Liver (tissue), 9 donors: ENCODE results near the gene WNT1. TPM values are rescaled to one million over a fixed set of nuclear protein-coding genes. Genes with fewer than 3 reads are reported as not detected.

Experiments used
- DNase-seq: peaks from one replicate; pipeline ENCODE4 v3.0.0-alpha.2; 2017; ENCODE audit warnings: low spot score
- H3K27ac ChIP-seq, 2 donors: one replicate each; pipeline ENCODE4 v1.7.0; 2013; ENCODE audit warnings: inconsistent platforms in 2 of 2, low read length in 2 of 2, control low read depth in 1 of 2, low read depth in 1 of 2, mild to moderate bottlenecking in 1 of 2
- H3K27me3 ChIP-seq, 4 donors: one replicate each; pipeline versions ENCODE4 v1.6.1 to v1.7.0; 2013; ENCODE audit warnings: low read length in 3 of 4, inconsistent platforms in 1 of 4, mild to moderate bottlenecking in 1 of 4, moderate library complexity in 1 of 4; ENCODE audit not compliant: control insufficient read depth in 4 of 4, insufficient read depth in 4 of 4
- H3K36me3 ChIP-seq, 4 donors: one replicate each; pipeline versions ENCODE4 v1.6.1 to v1.7.0; 2013; ENCODE audit warnings: low read length in 3 of 4, mild to moderate bottlenecking in 3 of 4, low read depth in 1 of 4, moderate library complexity in 1 of 4; ENCODE audit not compliant: control insufficient read depth in 4 of 4, insufficient read depth in 3 of 4
- H3K4me1 ChIP-seq, 4 donors: one replicate each; pipeline versions ENCODE4 v1.6.1 to v1.7.0; 2013; ENCODE audit warnings: low read length in 3 of 4, mild to moderate bottlenecking in 3 of 4, moderate library complexity in 1 of 4; ENCODE audit not compliant: control insufficient read depth in 4 of 4, insufficient read depth in 4 of 4
- H3K4me3 ChIP-seq, 3 donors: one replicate each; pipeline versions ENCODE4 v1.6.1 to v1.7.0; 2013; ENCODE audit warnings: low read length in 3 of 3, control low read depth in 1 of 3, low read depth in 1 of 3, mild to moderate bottlenecking in 1 of 3
- H3K9ac ChIP-seq, 2 donors: one replicate each; pipeline ENCODE4 v1.7.0; 2013; ENCODE audit warnings: low read length in 2 of 2, mild to moderate bottlenecking in 2 of 2, moderate library complexity in 2 of 2, control low read depth in 1 of 2, low read depth in 1 of 2
- H3K9me3 ChIP-seq, 4 donors: one replicate each; pipeline versions ENCODE4 v1.6.1 to v1.7.0; 2013; ENCODE audit warnings: low read length in 3 of 4; ENCODE audit not compliant: control insufficient read depth in 4 of 4
- ATF3 ChIP-seq: IDR thresholded peaks from 2 replicates; pipeline ENCODE4 v1.6.1; 2016; ENCODE audit warnings: antibody characterized with exemption
- EGR1 ChIP-seq, 2 donors: IDR thresholded peaks; 2 replicates each; pipeline ENCODE4 v1.6.1; 2016 to 2018; ENCODE audit warnings: antibody characterized with exemption in 2 of 2, low read depth in 2 of 2
- FOXA1 ChIP-seq: IDR thresholded peaks from 2 replicates; pipeline ENCODE4 v1.6.1; 2016; ENCODE audit warnings: antibody characterized with exemption
- FOXA2 ChIP-seq: IDR thresholded peaks from 2 replicates; pipeline ENCODE4 v1.6.1; 2016; ENCODE audit warnings: antibody characterized with exemption
- GABPA ChIP-seq, 2 donors: IDR thresholded peaks in 1 of 2; conservative IDR thresholded peaks in 1 of 2; 2 replicates each; pipeline ENCODE4 v1.6.1; 2016; ENCODE audit warnings: antibody characterized with exemption in 2 of 2, mild to moderate bottlenecking in 1 of 2, moderate library complexity in 1 of 2
- HNF4A ChIP-seq, 2 donors: conservative IDR thresholded peaks; 2 replicates each; pipeline ENCODE4 v1.6.1; 2016; ENCODE audit warnings: antibody characterized with exemption in 2 of 2, mild to moderate bottlenecking in 2 of 2
- HNF4G ChIP-seq: IDR thresholded peaks from 2 replicates; pipeline ENCODE4 v1.6.1; 2016; ENCODE audit warnings: antibody characterized with exemption
- RAD21 ChIP-seq, 2 donors: IDR thresholded peaks; 2 replicates each; pipeline ENCODE4 v1.6.1; 2016; ENCODE audit warnings: antibody characterized with exemption in 2 of 2, mild to moderate bottlenecking in 2 of 2
- YY1 ChIP-seq: IDR thresholded peaks from 2 replicates; pipeline ENCODE4 v1.6.1; 2016; ENCODE audit warnings: antibody characterized with exemption, mild to moderate bottlenecking
- ZBTB33 ChIP-seq: IDR thresholded peaks from 2 replicates; pipeline ENCODE4 v1.6.1; 2016; ENCODE audit warnings: antibody characterized with exemption
- WGBS: extraction: QIAGEN DNeasy Blood & Tissue Kit; methylation state at CpG from one replicate; pipeline ENCODE4 v1.1.7; 2013; 5-methylcytosine and 5-hydroxymethylcytosine counted together
- polyA plus RNA-seq, 2 donors: library from polyadenylated mRNA; stranded (reverse) in 1 of 2; unstranded in 1 of 2; fragments of 200-250 nt in 1 of 2; fragments of >200 nt in 1 of 2; fragmentation: Nextera tagmentation in 1 of 2; extraction: Ambion mirVana in 1 of 2; gene quantifications; one replicate each; pipeline versions ENCODE4 v1.2.1 to v1.2.3, GENCODE V29; 2013 to 2015
- total RNA-seq, 2 donors: library from RNA; depleted of rRNA; stranded (reverse); fragments of >200 nt; gene quantifications; one replicate each; pipeline ENCODE4 v1.2.3, GENCODE V29; 2014
- TF ChIP-seq, protein P1 (sequence below): IDR thresholded peaks from 2 replicates; pipeline ENCODE4 v1.6.1; 2016; ENCODE audit warnings: antibody characterized with exemption, mild to moderate bottlenecking
- TF ChIP-seq, protein P2 (sequence below): IDR thresholded peaks from 2 replicates; pipeline ENCODE4 v1.6.1; 2016; ENCODE audit warnings: antibody characterized with exemption
- TF ChIP-seq, protein P3 (sequence below): fragments of 150-350 bp; IDR thresholded peaks from 2 replicates; pipeline ENCODE4 v1.5.1; 2017; ENCODE audit warnings: improper control_type of control experiment, low read depth, low read length; ENCODE audit not compliant: missing input control
- donor health status: healthy.
- donor health status: healthy.
- donor health status: healthy.
- donor health status: healthy.
- donor health status: healthy.

Gene WNT1
- total and polyA plus RNA-seq, 4 donors = not detected

GRCh38 chr12:49018261-49019119, 40.4 kb downstream of the WNT1 start, which contains the start of gene PRKAG1 (continued):
- TF ChIP-seq, protein P1, sequence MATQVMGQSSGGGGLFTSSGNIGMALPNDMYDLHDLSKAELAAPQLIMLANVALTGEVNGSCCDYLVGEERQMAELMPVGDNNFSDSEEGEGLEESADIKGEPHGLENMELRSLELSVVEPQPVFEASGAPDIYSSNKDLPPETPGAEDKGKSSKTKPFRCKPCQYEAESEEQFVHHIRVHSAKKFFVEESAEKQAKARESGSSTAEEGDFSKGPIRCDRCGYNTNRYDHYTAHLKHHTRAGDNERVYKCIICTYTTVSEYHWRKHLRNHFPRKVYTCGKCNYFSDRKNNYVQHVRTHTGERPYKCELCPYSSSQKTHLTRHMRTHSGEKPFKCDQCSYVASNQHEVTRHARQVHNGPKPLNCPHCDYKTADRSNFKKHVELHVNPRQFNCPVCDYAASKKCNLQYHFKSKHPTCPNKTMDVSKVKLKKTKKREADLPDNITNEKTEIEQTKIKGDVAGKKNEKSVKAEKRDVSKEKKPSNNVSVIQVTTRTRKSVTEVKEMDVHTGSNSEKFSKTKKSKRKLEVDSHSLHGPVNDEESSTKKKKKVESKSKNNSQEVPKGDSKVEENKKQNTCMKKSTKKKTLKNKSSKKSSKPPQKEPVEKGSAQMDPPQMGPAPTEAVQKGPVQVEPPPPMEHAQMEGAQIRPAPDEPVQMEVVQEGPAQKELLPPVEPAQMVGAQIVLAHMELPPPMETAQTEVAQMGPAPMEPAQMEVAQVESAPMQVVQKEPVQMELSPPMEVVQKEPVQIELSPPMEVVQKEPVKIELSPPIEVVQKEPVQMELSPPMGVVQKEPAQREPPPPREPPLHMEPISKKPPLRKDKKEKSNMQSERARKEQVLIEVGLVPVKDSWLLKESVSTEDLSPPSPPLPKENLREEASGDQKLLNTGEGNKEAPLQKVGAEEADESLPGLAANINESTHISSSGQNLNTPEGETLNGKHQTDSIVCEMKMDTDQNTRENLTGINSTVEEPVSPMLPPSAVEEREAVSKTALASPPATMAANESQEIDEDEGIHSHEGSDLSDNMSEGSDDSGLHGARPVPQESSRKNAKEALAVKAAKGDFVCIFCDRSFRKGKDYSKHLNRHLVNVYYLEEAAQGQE = peak; percentile 96

GRCh38 chr12:49019120-49019430, 41.0 kb downstream of the WNT1 start:
- Histone ChIP-seq H3K27ac (peak overlapping the region; percentile 87 to 92), H3K36me3 (peaks cover 6 to 27% (median 23%) of the 10 kb centered on the region in 4 donors), H3K9ac (peak overlapping the region; percentile 85 to 97), H3K9me3 (no peaks in the 10 kb centered on the region), H3K4me3 (peak overlapping the region; percentile 64 to 98 (median 74)), H3K4me1 (peaks cover 4 to 16% (median 9%) of the 10 kb centered on the region in 4 donors), H3K27me3 (no peaks in the 10 kb centered on the region)
- WGBS = 6% methylated on average over 8 of the region's 8 CpGs
- TF ChIP-seq, protein P2, sequence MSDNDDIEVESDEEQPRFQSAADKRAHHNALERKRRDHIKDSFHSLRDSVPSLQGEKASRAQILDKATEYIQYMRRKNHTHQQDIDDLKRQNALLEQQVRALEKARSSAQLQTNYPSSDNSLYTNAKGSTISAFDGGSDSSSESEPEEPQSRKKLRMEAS = no peak
- TF ChIP-seq HNF4A (conservative IDR thresholded peaks at IDR 0.05) = no peak
- no peak for TF ChIP-seq FOXA2
- TF ChIP-seq, protein P1 = no peak
- TF ChIP-seq, protein P3, sequence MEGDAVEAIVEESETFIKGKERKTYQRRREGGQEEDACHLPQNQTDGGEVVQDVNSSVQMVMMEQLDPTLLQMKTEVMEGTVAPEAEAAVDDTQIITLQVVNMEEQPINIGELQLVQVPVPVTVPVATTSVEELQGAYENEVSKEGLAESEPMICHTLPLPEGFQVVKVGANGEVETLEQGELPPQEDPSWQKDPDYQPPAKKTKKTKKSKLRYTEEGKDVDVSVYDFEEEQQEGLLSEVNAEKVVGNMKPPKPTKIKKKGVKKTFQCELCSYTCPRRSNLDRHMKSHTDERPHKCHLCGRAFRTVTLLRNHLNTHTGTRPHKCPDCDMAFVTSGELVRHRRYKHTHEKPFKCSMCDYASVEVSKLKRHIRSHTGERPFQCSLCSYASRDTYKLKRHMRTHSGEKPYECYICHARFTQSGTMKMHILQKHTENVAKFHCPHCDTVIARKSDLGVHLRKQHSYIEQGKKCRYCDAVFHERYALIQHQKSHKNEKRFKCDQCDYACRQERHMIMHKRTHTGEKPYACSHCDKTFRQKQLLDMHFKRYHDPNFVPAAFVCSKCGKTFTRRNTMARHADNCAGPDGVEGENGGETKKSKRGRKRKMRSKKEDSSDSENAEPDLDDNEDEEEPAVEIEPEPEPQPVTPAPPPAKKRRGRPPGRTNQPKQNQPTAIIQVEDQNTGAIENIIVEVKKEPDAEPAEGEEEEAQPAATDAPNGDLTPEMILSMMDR = no peak
- TF ChIP-seq ATF3 = no peak
- no peak for TF ChIP-seq RAD21 (IDR thresholded peaks at IDR 0.05)
- no peak for TF ChIP-seq FOXA1
- no peak for TF ChIP-seq YY1
- TF ChIP-seq HNF4G = no peak
- no peak for TF ChIP-seq EGR1 (IDR thresholded peaks at IDR 0.05; ENCODE audit: low read depth in 2 of 2)
- TF ChIP-seq ZBTB33 = no peak
- TF ChIP-seq GABPA (IDR thresholded peaks at IDR 0.05 in 1 of 2, conservative IDR thresholded peaks at IDR 0.05 in 1 of 2) = no peak
- DNase-seq = no peak
